Loucy (cell line): ENCODE data around the gene KRT26.

ENCODE experiments used
- H2AFZ ChIP-seq: fragments of 200-600 bp; sonication (generic); 2 replicates; pipeline ENCODE4 v1.6.0; 2016; ENCODE audit warnings: antibody characterized with exemption, mild to moderate bottlenecking, low read length, moderate library complexity
- H3F3A ChIP-seq: fragments of 200-600 bp; 2 replicates; pipeline ENCODE4 v1.6.0; 2016; ENCODE audit warnings: antibody characterized with exemption, low read depth, mild to moderate bottlenecking
- H3K27me3 ChIP-seq: fragments of 200-600 bp; sonication (generic); 2 replicates; pipeline ENCODE4 v1.6.1; 2014; ENCODE audit warnings: low read length, mild to moderate bottlenecking; ENCODE audit not compliant: insufficient read depth, poor library complexity, severe bottlenecking
- H3K36me3 ChIP-seq: fragments of 200-600 bp; sonication (generic); 2 replicates; pipeline ENCODE4 v1.6.1; 2016; ENCODE audit warnings: low read length; ENCODE audit not compliant: insufficient read depth
- H3K4me1 ChIP-seq: fragments of 200-600 bp; sonication (generic); 2 replicates; pipeline ENCODE4 v1.5.1; 2014; ENCODE audit warnings: low read length, mild to moderate bottlenecking; ENCODE audit not compliant: insufficient read depth, poor library complexity, severe bottlenecking
- H3K4me2 ChIP-seq: fragments of 200-600 bp; sonication (generic); 2 replicates; pipeline ENCODE4 v1.6.0; 2014; ENCODE audit warnings: antibody characterized with exemption, low read length, low read depth, mild to moderate bottlenecking; ENCODE audit not compliant: poor library complexity, severe bottlenecking
- H3K4me3 ChIP-seq: fragments of 200-600 bp; sonication (generic); 2 replicates; pipeline ENCODE4 v1.5.1; 2014; ENCODE audit warnings: low read length, mild to moderate bottlenecking, mixed read lengths; ENCODE audit not compliant: poor library complexity, severe bottlenecking
- H3K79me2 ChIP-seq: fragments of 200-600 bp; sonication (generic); 2 replicates; pipeline ENCODE4 v1.6.1; 2014; ENCODE audit warnings: low read length; ENCODE audit not compliant: insufficient read depth
- H3K9ac ChIP-seq: fragments of 200-600 bp; sonication (generic); 2 replicates; pipeline ENCODE4 v1.6.0; 2014; ENCODE audit warnings: mild to moderate bottlenecking, low read depth, low read length, moderate library complexity; ENCODE audit not compliant: poor library complexity, severe bottlenecking
- H3K9me2 ChIP-seq: fragments of 200-600 bp; sonication (generic); replicated peaks from 2 replicates; pipeline ENCODE4 v1.6.1; 2016; ENCODE audit warnings: low read depth, low read length, mixed read lengths
- H3K9me3 ChIP-seq: fragments of 200-600 bp; sonication (generic); 2 replicates; pipeline ENCODE4 v1.6.1; 2014; ENCODE audit warnings: mild to moderate bottlenecking, antibody characterized with exemption, low read length, low read depth; ENCODE audit not compliant: insufficient read depth
- H4K20me1 ChIP-seq: fragments of 200-600 bp; sonication (generic); 2 replicates; pipeline ENCODE4 v1.6.0; 2014; ENCODE audit warnings: antibody characterized with exemption, low read length, mild to moderate bottlenecking; ENCODE audit not compliant: insufficient read depth, poor library complexity, severe bottlenecking
- CTCF ChIP-seq: fragments of 200-600 bp; sonication (generic); conservative IDR thresholded peaks from 2 replicates; pipeline ENCODE4 v1.5.1; 2014; ENCODE audit warnings: mild to moderate bottlenecking, antibody characterized with exemption, low read length
- EZH2phosphoT487 ChIP-seq: fragments of 200-600 bp; IDR thresholded peaks from 2 replicates; pipeline ENCODE4 v1.6.1; 2018; ENCODE audit warnings: antibody characterized with exemption, mild to moderate bottlenecking, moderate library complexity, borderline replicate concordance

The KRT26 gene

GRCh38 chr17:40796846-40797245 is 24.8 kb upstream of the KRT26 start:
- Histone ChIP-seq H3K4me2 (no peak overlapping the region), H3K9me2 (no peaks in the 10 kb centered on the region), H3K36me3 (no peaks in the 10 kb centered on the region), H3K9me3 (no peaks in the 10 kb centered on the region), H3K79me2 (no peaks in the 10 kb centered on the region), H3K9ac (no peak overlapping the region), H2AFZ (no peak overlapping the region), H3K27me3 (peaks cover 33% of the 10 kb centered on the region), H4K20me1 (no peaks in the 10 kb centered on the region), H3F3A (no peaks in the 10 kb centered on the region), H3K4me1 (no peaks in the 10 kb centered on the region), H3K4me3 (no peak overlapping the region)
- TF ChIP-seq EZH2phosphoT487, result no peak
- TF ChIP-seq CTCF, result no peak

DNA sequence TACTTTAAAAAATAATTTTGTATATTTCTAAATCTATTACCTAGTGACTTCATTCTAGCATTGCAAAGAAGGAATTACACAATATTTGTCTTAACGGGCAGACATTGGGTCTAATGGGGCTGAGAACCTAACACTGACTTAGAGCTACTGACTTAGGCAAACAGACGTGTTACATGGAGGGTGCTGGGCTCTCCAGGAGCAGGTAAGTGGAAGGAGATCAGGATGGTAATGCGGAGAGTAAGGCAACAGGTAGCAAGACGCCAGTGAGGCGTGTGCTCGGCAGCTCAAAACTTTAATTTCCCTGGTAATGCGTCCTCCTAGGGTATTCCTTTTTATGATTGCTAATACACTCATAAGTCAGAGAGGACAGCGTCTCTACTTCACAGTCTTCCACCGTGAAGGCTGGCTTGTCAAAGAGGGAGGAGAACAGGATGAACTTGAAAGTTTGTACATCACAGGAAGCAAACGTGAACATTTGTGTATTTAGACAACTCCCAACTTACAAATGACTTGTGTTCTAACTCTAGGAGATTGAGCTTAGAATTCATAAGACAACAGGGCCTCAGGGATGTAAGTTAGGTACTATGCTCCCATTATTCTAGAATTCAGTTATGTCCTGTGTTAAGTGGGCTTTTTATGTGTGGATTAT is 23.1 kb upstream of the KRT26 start:
- Histone ChIP-seq H3K9me3 (no peaks in the 10 kb centered on the region), H4K20me1 (no peaks in the 10 kb centered on the region), H3K27me3 (peaks cover 21% of the 10 kb centered on the region), H3K79me2 (no peaks in the 10 kb centered on the region), H3K36me3 (no peaks in the 10 kb centered on the region), H3F3A (no peaks in the 10 kb centered on the region), H3K9ac (no peak overlapping the region), H3K4me3 (no peak overlapping the region), H2AFZ (peak overlapping the region; percentile 61; the same call in 1 of the 2 replicates), H3K9me2 (no peaks in the 10 kb centered on the region), H3K4me2 (no peak overlapping the region), H3K4me1 (no peaks in the 10 kb centered on the region)
- no peak for TF ChIP-seq EZH2phosphoT487

- Histone ChIP-seq H3F3A (no peaks in the 10 kb centered on the region), H4K20me1 (no peaks in the 10 kb centered on the region), H3K79me2 (no peaks in the 10 kb centered on the region), H3K27me3 (peaks cover 17% of the 10 kb centered on the region), H3K4me1 (no peaks in the 10 kb centered on the region), H3K9me2 (no peaks in the 10 kb centered on the region), H3K9me3 (no peaks in the 10 kb centered on the region), H2AFZ (no peak overlapping the region), H3K4me3 (no peak overlapping the region), H3K36me3 (no peaks in the 10 kb centered on the region), H3K9ac (no peak overlapping the region), H3K4me2 (no peak overlapping the region)
- no peak for TF ChIP-seq EZH2phosphoT487
- TF ChIP-seq CTCF, result no peak
Measured at GRCh38 chr17:40794466-40794865, 22.5 kb upstream of the KRT26 start.

DNA sequence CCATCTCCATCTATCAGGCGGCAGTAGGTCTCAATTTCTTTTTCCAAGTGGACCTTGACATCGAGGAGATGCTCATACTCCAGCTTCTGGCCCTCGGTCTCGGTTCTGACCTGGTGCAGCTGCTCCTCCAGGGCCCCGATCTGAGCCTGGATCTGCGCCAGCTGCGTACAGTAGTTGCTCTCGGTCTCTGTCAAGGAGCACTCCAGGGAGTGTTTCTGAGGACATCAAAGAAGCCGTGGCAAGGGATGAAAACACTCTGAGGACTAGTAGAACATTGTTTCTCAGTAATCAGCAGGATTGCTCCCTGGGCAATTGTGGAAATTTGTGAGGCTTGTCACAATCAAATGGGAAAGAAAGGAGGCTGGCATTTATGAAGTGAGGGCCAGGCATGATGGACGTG is 21.8 kb upstream of the KRT26 start:
- no peaks in the 10 kb centered on the region for H3F3A ChIP-seq
- no peaks in the 10 kb centered on the region for H3K36me3 ChIP-seq
- no peaks in the 10 kb centered on the region for H3K79me2 ChIP-seq
- no peak overlapping the region for H2AFZ ChIP-seq
- peaks cover 14% of the 10 kb centered on the region for H3K27me3 ChIP-seq
- no peak overlapping the region for H3K4me3 ChIP-seq
- no peaks in the 10 kb centered on the region for H3K9me2 ChIP-seq
- no peaks in the 10 kb centered on the region for H4K20me1 ChIP-seq
- no peak for TF ChIP-seq CTCF
- no peak for TF ChIP-seq EZH2phosphoT487
- no peaks in the 10 kb centered on the region for H3K9me3 ChIP-seq
- no peak overlapping the region for H3K9ac ChIP-seq
- no peaks in the 10 kb centered on the region for H3K4me1 ChIP-seq
- H3K4me2 ChIP-seq, result no peak overlapping the region
